HG03571 (cell line): ENCODE measurements around the gene CACNA2D3.

Experiments used
- ATAC-seq: cut with Tn5 transposase; IDR thresholded peaks from one replicate; pipeline ENCODE4 v1.9.1; 2021; ENCODE audit not compliant: unreplicated experiment

The CACNA2D3 gene

GRCh38 chr3:54862526-54862925 lies 740.2 kb downstream of the CACNA2D3 start:
- no peak for ATAC-seq

- no peak for ATAC-seq
These were observed 741.0 kb downstream of the CACNA2D3 start for GRCh38 chr3:54863366-54863765.

- ATAC-seq, result no peak
These were observed 741.4 kb downstream of the CACNA2D3 start for GRCh38 chr3:54863786-54864185.

- no peak for ATAC-seq
These were observed 743.0 kb downstream of the CACNA2D3 start for GRCh38 chr3:54865316-54865715.

- ATAC-seq, result no peak
These were observed 743.9 kb downstream of the CACNA2D3 start for GRCh38 chr3:54866251-54866650.

GRCh38 chr3:54870423-54870822 lies 748.1 kb downstream of the CACNA2D3 start:
- ATAC-seq, result no peak

GRCh38 chr3:54871867-54872266 lies 749.5 kb downstream of the CACNA2D3 start:
- no peak for ATAC-seq

- ATAC-seq, result no peak
These were observed 751.0 kb downstream of the CACNA2D3 start for GRCh38 chr3:54873059-54874010.

- ATAC-seq, result no peak
These were observed 752.6 kb downstream of the CACNA2D3 start for GRCh38 chr3:54874816-54875556.

GRCh38 chr3:54875596-54876268 lies 753.4 kb downstream of the CACNA2D3 start:
- ATAC-seq, result no peak

- ATAC-seq, result no peak
These were observed 754.3 kb downstream of the CACNA2D3 start for GRCh38 chr3:54876694-54877093.

- ATAC-seq, result no peak
These were observed 755.4 kb downstream of the CACNA2D3 start for GRCh38 chr3:54877730-54878129.

GRCh38 chr3:54878145-54878544 lies 755.8 kb downstream of the CACNA2D3 start:
- no peak for ATAC-seq

GRCh38 chr3:54882129-54882833 lies 759.9 kb downstream of the CACNA2D3 start:
- ATAC-seq, result no peak

GRCh38 chr3:54888162-54888561 lies 765.8 kb downstream of the CACNA2D3 start:
- ATAC-seq, result no peak

GRCh38 chr3:54888873-54889272 lies 766.5 kb downstream of the CACNA2D3 start:
- ATAC-seq, result no peak

- no peak for ATAC-seq
These were observed 767.4 kb downstream of the CACNA2D3 start for GRCh38 chr3:54889731-54890130.

GRCh38 chr3:54891540-54891897 lies 769.2 kb downstream of the CACNA2D3 start:
- no peak for ATAC-seq

GRCh38 chr3:54892168-54892567 lies 769.8 kb downstream of the CACNA2D3 start:
- no peak for ATAC-seq

- ATAC-seq, result no peak
These were observed 773.3 kb downstream of the CACNA2D3 start for GRCh38 chr3:54895613-54896012.
